Cardiac muscle cell (in vitro differentiated cells and primary cell): Measurements from ENCODE around the gene CLBA1. TPM values are rescaled to one million over a fixed set of nuclear protein-coding genes. Genes with fewer than 3 reads are reported as not detected.

ENCODE experiments used
- DNase-seq, 2 donors: peaks; one replicate each; pipeline versions ENCODE4 v3.0.0 to v3.0.0-alpha.2; 2010 to 2017; ENCODE audit warnings: low read depth in 1 of 2, low spot score in 1 of 2
- H3K27ac ChIP-seq: fragments of 200-600 bp; sonication (generic); 2 replicates; pipeline ENCODE4 v1.5.1; 2016
- H3K27me3 ChIP-seq: fragments of 200-600 bp; sonication (generic); 2 replicates; pipeline ENCODE4 v1.6.0; 2016; ENCODE audit warnings: control low read depth
- H3K36me3 ChIP-seq: fragments of 200-600 bp; sonication (generic); 2 replicates; pipeline ENCODE4 v1.5.1; 2016; ENCODE audit warnings: control low read depth
- H3K4me1 ChIP-seq: fragments of 200-600 bp; sonication (generic); 2 replicates; pipeline ENCODE4 v1.8.1; 2017; ENCODE audit warnings: low read depth, mild to moderate bottlenecking, mixed run types
- H3K4me3 ChIP-seq: fragments of 200-600 bp; sonication (generic); 2 replicates; pipeline ENCODE4 v1.5.1; 2016; ENCODE audit warnings: mild to moderate bottlenecking
- H3K9me3 ChIP-seq: fragments of 200-600 bp; sonication (generic); 2 replicates; pipeline ENCODE4 v1.5.1; 2017; ENCODE audit warnings: low read depth, mild to moderate bottlenecking, control low read depth
- polyA plus RNA-seq: library from polyadenylated mRNA; unstranded; fragments of >200 nt; fragmentation: Nextera tagmentation; extraction: Ambion mirVana; gene quantifications from 2 replicates; pipeline ENCODE4 v1.2.1, GENCODE V29; 2016
- total RNA-seq: library from RNA; depleted of rRNA; stranded (reverse); fragments of >200 nt; gene quantifications from 2 replicates; pipeline ENCODE4 v1.2.3, GENCODE V29; 2016
- TF ChIP-seq, protein P1 (sequence below): IDR thresholded peaks from 2 replicates; pipeline ENCODE4 v1.5.1; 2012; ENCODE audit warnings: low read depth, mild to moderate bottlenecking, low read length

CLBA1 gene
- total and polyA plus RNA-seq, 2 experiments from 2014 or later, result 15.5 to 20.4 TPM

DNA sequence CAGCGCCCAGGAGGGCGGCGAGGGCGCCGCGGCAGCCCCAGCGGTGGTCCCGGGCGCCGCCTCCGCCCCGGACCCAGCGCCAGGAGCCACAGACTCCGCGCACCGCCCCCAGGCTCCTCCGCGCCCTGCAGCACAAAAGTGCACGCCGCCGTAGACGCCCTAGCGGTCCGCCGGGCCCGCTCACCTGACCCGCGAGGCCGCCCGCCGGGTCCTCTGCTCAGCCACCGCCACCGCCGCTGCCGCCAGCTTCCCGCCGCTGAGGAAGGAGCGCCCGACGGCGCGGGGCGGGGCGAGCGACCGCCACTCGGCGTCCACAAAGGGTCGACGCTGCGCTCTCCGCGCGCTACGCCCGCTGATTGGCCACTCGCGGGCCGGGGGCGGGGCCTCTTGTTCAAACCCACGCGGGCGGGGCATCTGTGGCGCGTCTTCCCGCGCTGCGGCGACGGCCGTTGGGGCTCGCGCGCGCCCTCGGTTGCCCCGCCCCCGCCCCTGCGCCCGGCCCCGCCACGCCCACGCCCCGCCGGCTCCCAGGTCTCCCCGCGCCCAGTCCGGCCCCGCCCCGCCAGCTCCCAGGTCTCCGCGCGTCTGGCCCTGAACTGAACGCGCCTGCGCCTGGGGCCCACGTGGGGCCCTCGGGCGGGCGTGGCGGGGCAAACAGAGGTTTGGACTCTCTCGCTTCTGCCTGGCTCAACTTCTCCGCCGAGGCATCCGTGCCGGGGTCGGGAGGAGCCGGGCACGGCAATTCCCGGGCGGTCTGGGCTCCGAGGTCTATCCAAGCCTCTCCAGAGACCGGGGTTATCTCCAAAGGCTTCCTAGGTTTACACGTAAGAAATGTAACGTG, 35.4 kb downstream of the CLBA1 start, which contains the start of gene CDCA4:
Gene CDCA4, minus strand, starts transcription at position 269 of the 841 bp plus-strand sequence. CDS start 9,154 bp downstream, outside the sequence.
- Histone ChIP-seq H3K27ac (peak within 1 kb of the TSS; percentile 96), H3K27me3 (no peaks in the 10 kb centered on the region), H3K4me1 (peaks cover 18% of the 10 kb centered on the region), H3K4me3 (peak within 1 kb of the TSS; percentile 86), H3K9me3 (no peaks in the 10 kb centered on the region), H3K36me3 (no peaks in the 10 kb centered on the region)
- TF ChIP-seq, protein P1, sequence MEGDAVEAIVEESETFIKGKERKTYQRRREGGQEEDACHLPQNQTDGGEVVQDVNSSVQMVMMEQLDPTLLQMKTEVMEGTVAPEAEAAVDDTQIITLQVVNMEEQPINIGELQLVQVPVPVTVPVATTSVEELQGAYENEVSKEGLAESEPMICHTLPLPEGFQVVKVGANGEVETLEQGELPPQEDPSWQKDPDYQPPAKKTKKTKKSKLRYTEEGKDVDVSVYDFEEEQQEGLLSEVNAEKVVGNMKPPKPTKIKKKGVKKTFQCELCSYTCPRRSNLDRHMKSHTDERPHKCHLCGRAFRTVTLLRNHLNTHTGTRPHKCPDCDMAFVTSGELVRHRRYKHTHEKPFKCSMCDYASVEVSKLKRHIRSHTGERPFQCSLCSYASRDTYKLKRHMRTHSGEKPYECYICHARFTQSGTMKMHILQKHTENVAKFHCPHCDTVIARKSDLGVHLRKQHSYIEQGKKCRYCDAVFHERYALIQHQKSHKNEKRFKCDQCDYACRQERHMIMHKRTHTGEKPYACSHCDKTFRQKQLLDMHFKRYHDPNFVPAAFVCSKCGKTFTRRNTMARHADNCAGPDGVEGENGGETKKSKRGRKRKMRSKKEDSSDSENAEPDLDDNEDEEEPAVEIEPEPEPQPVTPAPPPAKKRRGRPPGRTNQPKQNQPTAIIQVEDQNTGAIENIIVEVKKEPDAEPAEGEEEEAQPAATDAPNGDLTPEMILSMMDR, result no peak
- DNase-seq, result peak; percentile 98 to 99

DNA sequence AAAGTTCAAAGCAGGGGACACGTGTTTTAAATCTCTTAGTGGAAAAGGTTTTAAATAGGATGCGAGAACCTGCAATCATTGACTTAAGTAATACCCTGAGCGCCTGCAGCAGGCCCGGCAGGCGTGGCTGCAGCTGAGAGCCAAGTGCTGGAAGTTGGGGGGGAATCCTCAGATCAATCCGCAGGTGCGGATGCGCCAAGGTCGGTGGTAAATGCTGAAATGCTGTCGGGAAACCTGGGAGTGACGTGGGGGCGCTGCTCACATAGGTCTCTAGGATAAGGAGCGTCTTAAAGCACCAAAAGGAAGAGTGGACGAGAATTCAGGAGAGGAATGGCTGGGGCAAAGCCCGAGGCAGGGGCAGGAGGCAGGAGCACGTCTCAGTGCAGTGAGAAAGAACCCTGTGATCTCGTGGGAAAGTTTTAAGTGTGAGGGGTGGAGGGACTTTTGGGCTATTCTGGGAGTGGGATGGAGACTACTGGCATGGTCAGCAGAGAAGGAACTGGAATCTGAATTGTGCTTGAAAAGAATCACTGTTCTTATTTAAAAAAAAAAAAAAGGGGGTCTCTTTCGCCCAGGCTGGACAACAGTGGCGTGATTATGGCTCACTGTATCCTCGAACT, 36.2 kb downstream of the CLBA1 start:
- DNase-seq, result peak; percentile 42 to 58
- peak overlapping the region; percentile 95 for H3K27ac ChIP-seq
- no peaks in the 10 kb centered on the region for H3K27me3 ChIP-seq
- peak overlapping the region; percentile 51 for H3K4me3 ChIP-seq
- H3K9me3 ChIP-seq, result no peaks in the 10 kb centered on the region
- TF ChIP-seq, protein P1, result peak; percentile 12
- H3K4me1 ChIP-seq, result peaks cover 10% of the 10 kb centered on the region
- no peaks in the 10 kb centered on the region for H3K36me3 ChIP-seq

DNA sequence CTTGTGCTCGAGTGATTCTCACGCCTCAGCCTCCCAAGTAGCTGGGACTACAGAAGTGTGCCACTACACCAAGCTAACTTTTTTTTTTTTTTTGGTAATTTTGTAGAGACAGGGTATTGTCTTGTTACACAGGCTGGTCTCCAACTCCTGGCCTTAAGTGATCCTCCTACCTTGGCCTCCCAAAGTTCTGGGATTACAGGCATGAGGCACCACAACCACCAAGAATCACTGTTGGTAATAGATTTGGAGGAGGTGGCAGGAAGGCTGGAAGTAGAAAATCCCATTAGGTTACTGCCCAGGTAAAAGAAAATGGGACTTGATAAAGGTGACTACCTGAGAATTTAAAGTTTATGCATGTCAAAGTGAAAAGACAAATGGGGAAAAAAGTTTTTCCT, 36.7 kb downstream of the CLBA1 start:
- no peaks in the 10 kb centered on the region for H3K27me3 ChIP-seq
- peak overlapping the region; percentile 95 for H3K27ac ChIP-seq
- no peak for DNase-seq
- no peaks in the 10 kb centered on the region for H3K36me3 ChIP-seq
- H3K9me3 ChIP-seq, result no peaks in the 10 kb centered on the region
- peaks cover 7% of the 10 kb centered on the region for H3K4me1 ChIP-seq
- TF ChIP-seq, protein P1, result no peak
- H3K4me3 ChIP-seq, result peak overlapping the region; percentile 51

DNA sequence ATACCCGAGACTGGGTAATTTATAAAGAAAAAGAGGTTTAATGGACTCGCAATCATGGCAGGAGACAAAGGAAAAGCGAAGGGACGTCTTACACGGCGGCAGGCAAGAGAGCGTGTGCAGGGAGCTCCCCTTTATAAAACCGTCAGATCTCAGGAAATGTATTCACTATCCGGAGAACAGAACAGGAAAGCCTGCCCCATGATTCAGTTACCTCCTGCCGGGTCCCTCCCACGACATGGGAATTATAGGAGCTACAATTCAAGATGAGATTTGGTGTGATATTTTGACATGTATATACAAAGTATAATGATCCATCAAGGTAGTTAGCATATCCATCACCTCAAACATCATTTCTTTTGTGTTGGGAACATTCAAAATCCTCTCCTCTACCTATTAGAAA, 37.6 kb downstream of the CLBA1 start:
- TF ChIP-seq, protein P1, result no peak
- no peaks in the 10 kb centered on the region for H3K9me3 ChIP-seq
- H3K27me3 ChIP-seq, result no peaks in the 10 kb centered on the region
- H3K4me3 ChIP-seq, result no peak overlapping the region
- peaks cover 7% of the 10 kb centered on the region for H3K4me1 ChIP-seq
- DNase-seq, result no peak
- no peak overlapping the region for H3K27ac ChIP-seq
- no peaks in the 10 kb centered on the region for H3K36me3 ChIP-seq

DNA sequence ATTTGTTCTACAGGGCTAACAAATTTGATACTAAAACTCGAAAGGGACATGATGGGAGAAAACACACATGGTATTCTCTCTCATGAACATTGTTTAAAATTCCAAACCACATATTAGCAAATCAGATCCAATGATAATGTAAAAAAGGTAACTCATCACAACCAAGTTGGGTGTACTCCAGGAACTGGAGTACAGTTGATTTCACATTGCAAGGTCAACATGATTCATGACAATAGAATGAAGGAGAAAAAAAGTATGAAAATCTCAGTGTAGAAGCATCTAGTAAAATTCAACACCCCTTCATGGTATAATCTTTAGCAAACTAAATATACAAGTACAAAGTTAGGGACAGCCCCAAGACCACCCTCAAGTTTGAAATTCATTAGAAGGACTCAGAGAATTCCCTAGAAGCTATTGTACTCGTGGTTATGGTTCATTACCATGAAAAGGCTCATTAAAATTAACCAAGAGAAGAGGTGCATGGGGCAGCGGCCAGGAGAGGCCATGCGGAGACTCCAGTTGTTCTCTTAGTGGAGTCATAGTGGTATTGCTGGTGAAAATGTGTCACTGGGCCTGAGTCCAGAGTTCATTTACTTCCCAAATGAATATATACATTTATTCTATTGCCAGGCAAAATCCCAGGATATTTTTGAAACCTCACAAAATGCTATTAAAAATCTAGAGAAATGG, 38.3 kb downstream of the CLBA1 start:
- TF ChIP-seq, protein P1, result no peak
- no peak for DNase-seq
- no peaks in the 10 kb centered on the region for H3K9me3 ChIP-seq
- no peaks in the 10 kb centered on the region for H3K36me3 ChIP-seq
- peaks cover 6% of the 10 kb centered on the region for H3K4me1 ChIP-seq
- H3K27me3 ChIP-seq, result no peaks in the 10 kb centered on the region
- H3K4me3 ChIP-seq, result no peak overlapping the region
- no peak overlapping the region for H3K27ac ChIP-seq
